ENCODE data around the gene PDIA5.

DNA sequence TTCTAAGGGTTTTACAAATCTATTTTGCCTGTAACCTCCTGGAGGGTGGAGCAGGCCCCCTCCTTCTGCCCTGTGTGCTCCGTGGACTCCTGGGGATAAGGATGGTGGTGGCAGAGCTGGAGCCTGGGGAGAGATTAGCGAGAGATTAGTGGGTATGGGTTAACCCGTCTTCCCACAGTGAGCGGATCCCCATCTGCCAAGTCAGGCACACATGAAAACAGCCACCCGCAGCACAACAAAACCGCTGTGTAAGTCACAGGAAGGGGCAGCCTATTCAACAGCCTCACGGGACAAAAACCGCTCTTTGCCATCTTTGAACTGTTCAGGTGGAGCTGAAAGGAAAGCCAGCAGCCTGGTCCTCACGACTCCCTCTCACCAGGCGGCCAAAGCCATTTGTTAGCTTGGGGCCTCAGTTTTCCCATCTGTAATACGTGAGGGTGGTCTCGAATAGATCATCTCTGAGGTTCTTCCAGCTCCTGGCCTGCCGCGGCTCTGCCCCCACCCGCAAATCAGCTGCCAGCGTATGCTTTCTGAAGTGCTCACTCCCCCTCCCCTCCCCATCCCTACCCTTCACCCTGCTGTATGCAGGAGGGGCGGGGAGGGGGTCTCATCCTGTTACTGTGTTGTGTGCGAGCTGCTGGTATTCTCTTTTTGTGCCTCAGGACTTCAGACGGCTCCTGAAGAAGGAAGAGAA lies 43.6 kb downstream of the PDIA5 start:
- no peak for TF ChIP-seq POLR2AphosphoS5 (IDR thresholded peaks at IDR 0.05; ENCODE audit: low read depth, low read length)
- TF ChIP-seq SIN3A (IDR thresholded peaks at IDR 0.05; ENCODE audit: borderline replicate concordance, insufficient read depth, low read length) = no peak
- TF ChIP-seq, protein P1, sequence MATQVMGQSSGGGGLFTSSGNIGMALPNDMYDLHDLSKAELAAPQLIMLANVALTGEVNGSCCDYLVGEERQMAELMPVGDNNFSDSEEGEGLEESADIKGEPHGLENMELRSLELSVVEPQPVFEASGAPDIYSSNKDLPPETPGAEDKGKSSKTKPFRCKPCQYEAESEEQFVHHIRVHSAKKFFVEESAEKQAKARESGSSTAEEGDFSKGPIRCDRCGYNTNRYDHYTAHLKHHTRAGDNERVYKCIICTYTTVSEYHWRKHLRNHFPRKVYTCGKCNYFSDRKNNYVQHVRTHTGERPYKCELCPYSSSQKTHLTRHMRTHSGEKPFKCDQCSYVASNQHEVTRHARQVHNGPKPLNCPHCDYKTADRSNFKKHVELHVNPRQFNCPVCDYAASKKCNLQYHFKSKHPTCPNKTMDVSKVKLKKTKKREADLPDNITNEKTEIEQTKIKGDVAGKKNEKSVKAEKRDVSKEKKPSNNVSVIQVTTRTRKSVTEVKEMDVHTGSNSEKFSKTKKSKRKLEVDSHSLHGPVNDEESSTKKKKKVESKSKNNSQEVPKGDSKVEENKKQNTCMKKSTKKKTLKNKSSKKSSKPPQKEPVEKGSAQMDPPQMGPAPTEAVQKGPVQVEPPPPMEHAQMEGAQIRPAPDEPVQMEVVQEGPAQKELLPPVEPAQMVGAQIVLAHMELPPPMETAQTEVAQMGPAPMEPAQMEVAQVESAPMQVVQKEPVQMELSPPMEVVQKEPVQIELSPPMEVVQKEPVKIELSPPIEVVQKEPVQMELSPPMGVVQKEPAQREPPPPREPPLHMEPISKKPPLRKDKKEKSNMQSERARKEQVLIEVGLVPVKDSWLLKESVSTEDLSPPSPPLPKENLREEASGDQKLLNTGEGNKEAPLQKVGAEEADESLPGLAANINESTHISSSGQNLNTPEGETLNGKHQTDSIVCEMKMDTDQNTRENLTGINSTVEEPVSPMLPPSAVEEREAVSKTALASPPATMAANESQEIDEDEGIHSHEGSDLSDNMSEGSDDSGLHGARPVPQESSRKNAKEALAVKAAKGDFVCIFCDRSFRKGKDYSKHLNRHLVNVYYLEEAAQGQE (IDR thresholded peaks at IDR 0.05; ENCODE audit: insufficient read depth in 1 of 2, low read depth in 2 of 2, low read length in 2 of 2) = no peak
- TF ChIP-seq TAF1 (IDR thresholded peaks at IDR 0.05; ENCODE audit: borderline replicate concordance, insufficient read depth, low read length) = no peak
